Lower leg skin (tissue), 3 donors: ENCODE measurements around the gene CA12.

ENCODE experiments used
- POLR2A ChIP-seq, 2 donors: fragments of 450-650 bp; IDR thresholded peaks; one replicate each; pipeline ENCODE4 v1.6.1; 2016 to 2017; ENCODE audit warnings: antibody characterized with exemption in 2 of 2, mild to moderate bottlenecking in 1 of 2, moderate library complexity in 1 of 2
- TF ChIP-seq, protein P1 (sequence below), 3 donors: fragments of 450-650 bp; IDR thresholded peaks; one replicate each; pipeline ENCODE4 v1.5.1; 2016; ENCODE audit warnings: antibody characterized with exemption in 3 of 3, mild to moderate bottlenecking in 3 of 3, moderate library complexity in 2 of 3

GRCh38 chr15:63331456-63331855 lies 50.2 kb downstream of the CA12 start:
- TF ChIP-seq, protein P1, sequence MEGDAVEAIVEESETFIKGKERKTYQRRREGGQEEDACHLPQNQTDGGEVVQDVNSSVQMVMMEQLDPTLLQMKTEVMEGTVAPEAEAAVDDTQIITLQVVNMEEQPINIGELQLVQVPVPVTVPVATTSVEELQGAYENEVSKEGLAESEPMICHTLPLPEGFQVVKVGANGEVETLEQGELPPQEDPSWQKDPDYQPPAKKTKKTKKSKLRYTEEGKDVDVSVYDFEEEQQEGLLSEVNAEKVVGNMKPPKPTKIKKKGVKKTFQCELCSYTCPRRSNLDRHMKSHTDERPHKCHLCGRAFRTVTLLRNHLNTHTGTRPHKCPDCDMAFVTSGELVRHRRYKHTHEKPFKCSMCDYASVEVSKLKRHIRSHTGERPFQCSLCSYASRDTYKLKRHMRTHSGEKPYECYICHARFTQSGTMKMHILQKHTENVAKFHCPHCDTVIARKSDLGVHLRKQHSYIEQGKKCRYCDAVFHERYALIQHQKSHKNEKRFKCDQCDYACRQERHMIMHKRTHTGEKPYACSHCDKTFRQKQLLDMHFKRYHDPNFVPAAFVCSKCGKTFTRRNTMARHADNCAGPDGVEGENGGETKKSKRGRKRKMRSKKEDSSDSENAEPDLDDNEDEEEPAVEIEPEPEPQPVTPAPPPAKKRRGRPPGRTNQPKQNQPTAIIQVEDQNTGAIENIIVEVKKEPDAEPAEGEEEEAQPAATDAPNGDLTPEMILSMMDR (IDR thresholded peaks at IDR 0.05) = no peak
- no peak for TF ChIP-seq POLR2A (IDR thresholded peaks at IDR 0.05)
